Panc1 (cell line): ENCODE results near the gene C11orf24. TPM values are rescaled to one million over a fixed set of nuclear protein-coding genes. Genes with fewer than 3 reads are reported as not detected.
"Not testable (repeated sequence)": the region's sequence is repeated elsewhere in the genome, so short reads cannot be mapped to it uniquely, and the experiment has no call there.

Experiments
- ATAC-seq: fragments of 200-7000 bp; cut with Tn5 transposase; 2 replicates; pipeline ENCODE4 v1.9.1; 2020; ENCODE audit warnings: mild to moderate bottlenecking, moderate library complexity
- BruUV-seq: library from RNA; stranded (reverse); fragments of 400-500 nt; replicated peaks from 2 replicates; lab custom pipeline; 2021; lab: Mats Ljungman, UMichigan
- CTCF ChIA-PET: fragments of 300-600 bp; sonication (Branson Sonifier 250); formaldehyde crosslinking; loops from one replicate; lab custom pipeline; 2022; ENCODE audit warnings: antibody characterized with exemption; lab: Charles Lee
- POLR2A ChIA-PET: fragments of 300-600 bp; sonication (Branson Sonifier 250); formaldehyde crosslinking; loops from one replicate; lab custom pipeline; 2022; ENCODE audit warnings: antibody characterized with exemption; lab: Charles Lee
- DNase-seq: peaks from one replicate; pipeline ENCODE4 v3.0.0-alpha.2; 2010; ENCODE audit warnings: low read depth, low spot score
- H3K27ac ChIP-seq: 2 replicates; pipeline ENCODE4 v1.5.1; 2011; ENCODE audit warnings: mild to moderate bottlenecking, low read length, inconsistent platforms
- H3K27me3 ChIP-seq: fragments of 200-500 bp; sonication (Bioruptor generic); 2 replicates; pipeline ENCODE4 v1.6.0; 2014; ENCODE audit warnings: low read length, inconsistent platforms; ENCODE audit not compliant: control insufficient read depth, insufficient read depth
- H3K36me3 ChIP-seq: fragments of 200-500 bp; sonication (Bioruptor generic); 2 replicates; pipeline ENCODE4 v1.5.1; 2014; ENCODE audit warnings: inconsistent platforms, mild to moderate bottlenecking, low read length, moderate library complexity; ENCODE audit not compliant: control insufficient read depth, insufficient read depth
- H3K4me1 ChIP-seq: 2 replicates; pipeline ENCODE4 v1.5.1; 2011; ENCODE audit warnings: inconsistent platforms, mild to moderate bottlenecking, low read length, moderate library complexity; ENCODE audit not compliant: control insufficient read depth, insufficient read depth
- H3K4me3 ChIP-seq, 2 experiments: 2 replicates each; pipeline ENCODE4 v1.5.1; 2011 to 2012; ENCODE audit warnings: low read depth in 2 of 2, low read length in 2 of 2, mild to moderate bottlenecking in 2 of 2, inconsistent platforms in 1 of 2, moderate library complexity in 1 of 2
- H3K9me3 ChIP-seq: fragments of 200-500 bp; sonication (Bioruptor generic); 2 replicates; pipeline ENCODE4 v1.5.1; 2014; ENCODE audit warnings: low read depth, mild to moderate bottlenecking, inconsistent platforms, low read length, moderate library complexity; ENCODE audit not compliant: control insufficient read depth, insufficient read depth
- POLR2AphosphoS5 ChIP-seq: IDR thresholded peaks from 2 replicates; pipeline ENCODE4 v1.6.1; 2012; ENCODE audit warnings: mild to moderate bottlenecking, low read depth, low read length, moderate library complexity
- SIN3A ChIP-seq: IDR thresholded peaks from 2 replicates; pipeline ENCODE4 v1.6.1; 2012; ENCODE audit warnings: low read depth, mild to moderate bottlenecking, low read length, moderate library complexity, borderline replicate concordance; ENCODE audit not compliant: insufficient read depth
- TCF7L2 ChIP-seq: IDR thresholded peaks from 2 replicates; pipeline ENCODE4 v1.6.1; 2011; ENCODE audit warnings: mild to moderate bottlenecking, low read depth, low read length, inconsistent platforms
- in situ Hi-C: cut with HindIII; loops from 2 replicates; pipeline ENCODE4 v1.10.0; 2016; ENCODE audit warnings: low sequenced_read_pairs, low pct_unique_long_range_greater_than_20kb
- intact Hi-C: fragments of 100-400 bp; cut with micrococcal nuclease; formaldehyde crosslinking; loops from one replicate; pipeline ENCODE4 v1.10.0; 2022; ENCODE audit not compliant: unreplicated experiment
- total RNA-seq: library from RNA; stranded (reverse); gene quantifications from one replicate; pipeline ENCODE4 v1.2.1, GENCODE V29; 2021; ENCODE audit not compliant: unreplicated experiment
- TF ChIP-seq, protein P1 (sequence below), 2 experiments: IDR thresholded peaks; 2 replicates each; pipeline ENCODE4 v1.6.1; 2011 to 2012; ENCODE audit warnings: low read depth in 2 of 2, control low read depth in 1 of 2, low read length in 1 of 2, mild to moderate bottlenecking in 1 of 2, moderate library complexity in 1 of 2; ENCODE audit not compliant: insufficient read depth in 1 of 2
- TF ChIP-seq, protein P2 (sequence below): fragments of 450-650 bp; IDR thresholded peaks from 2 replicates; pipeline ENCODE4 v1.5.1; 2017; ENCODE audit warnings: mild to moderate bottlenecking

C11orf24 gene
- total RNA-seq, 1 experiment from 2014 or later: 53.1 TPM

DNA sequence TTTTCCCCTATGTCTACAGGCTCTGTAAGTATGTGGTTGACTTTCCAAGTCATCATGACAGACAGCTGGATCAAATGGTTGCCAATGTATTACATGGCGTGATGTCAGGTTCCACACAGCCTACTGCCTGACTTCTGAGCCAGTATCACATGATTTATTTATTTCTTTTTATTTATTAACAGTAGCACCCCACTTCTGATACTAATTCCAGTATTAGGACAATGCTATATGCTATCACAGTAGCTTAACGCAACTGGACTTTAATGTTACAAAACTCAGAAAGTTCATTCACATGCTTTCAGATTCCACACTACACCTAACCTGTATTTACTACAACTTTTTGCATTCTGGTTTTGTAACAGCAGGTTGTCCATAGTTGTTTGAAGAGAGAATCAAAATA lies 17.7 kb upstream of the C11orf24 start:
- Histone ChIP-seq H3K4me1 (no peaks in the 10 kb centered on the region), H3K27me3 (no peaks in the 10 kb centered on the region), H3K4me3 (no peak overlapping the region), H3K27ac (no peak overlapping the region), H3K36me3 (no peaks in the 10 kb centered on the region), H3K9me3 (no peaks in the 10 kb centered on the region)
- DNase-seq (no peak), ATAC-seq (no peak)
- CTCF ChIA-PET: no interaction called here
- intact Hi-C loops: no loop called here
- POLR2A ChIA-PET: no interaction called here
- in situ Hi-C loops: no loop called here
- no TSS peak for BruUV-seq
- TF ChIP-seq SIN3A: no peak
- TF ChIP-seq POLR2AphosphoS5: no peak
- no peak for TF ChIP-seq TCF7L2
- TF ChIP-seq, protein P1, sequence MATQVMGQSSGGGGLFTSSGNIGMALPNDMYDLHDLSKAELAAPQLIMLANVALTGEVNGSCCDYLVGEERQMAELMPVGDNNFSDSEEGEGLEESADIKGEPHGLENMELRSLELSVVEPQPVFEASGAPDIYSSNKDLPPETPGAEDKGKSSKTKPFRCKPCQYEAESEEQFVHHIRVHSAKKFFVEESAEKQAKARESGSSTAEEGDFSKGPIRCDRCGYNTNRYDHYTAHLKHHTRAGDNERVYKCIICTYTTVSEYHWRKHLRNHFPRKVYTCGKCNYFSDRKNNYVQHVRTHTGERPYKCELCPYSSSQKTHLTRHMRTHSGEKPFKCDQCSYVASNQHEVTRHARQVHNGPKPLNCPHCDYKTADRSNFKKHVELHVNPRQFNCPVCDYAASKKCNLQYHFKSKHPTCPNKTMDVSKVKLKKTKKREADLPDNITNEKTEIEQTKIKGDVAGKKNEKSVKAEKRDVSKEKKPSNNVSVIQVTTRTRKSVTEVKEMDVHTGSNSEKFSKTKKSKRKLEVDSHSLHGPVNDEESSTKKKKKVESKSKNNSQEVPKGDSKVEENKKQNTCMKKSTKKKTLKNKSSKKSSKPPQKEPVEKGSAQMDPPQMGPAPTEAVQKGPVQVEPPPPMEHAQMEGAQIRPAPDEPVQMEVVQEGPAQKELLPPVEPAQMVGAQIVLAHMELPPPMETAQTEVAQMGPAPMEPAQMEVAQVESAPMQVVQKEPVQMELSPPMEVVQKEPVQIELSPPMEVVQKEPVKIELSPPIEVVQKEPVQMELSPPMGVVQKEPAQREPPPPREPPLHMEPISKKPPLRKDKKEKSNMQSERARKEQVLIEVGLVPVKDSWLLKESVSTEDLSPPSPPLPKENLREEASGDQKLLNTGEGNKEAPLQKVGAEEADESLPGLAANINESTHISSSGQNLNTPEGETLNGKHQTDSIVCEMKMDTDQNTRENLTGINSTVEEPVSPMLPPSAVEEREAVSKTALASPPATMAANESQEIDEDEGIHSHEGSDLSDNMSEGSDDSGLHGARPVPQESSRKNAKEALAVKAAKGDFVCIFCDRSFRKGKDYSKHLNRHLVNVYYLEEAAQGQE (IDR thresholded peaks at IDR 0.05; ENCODE audit: insufficient read depth in 1 of 2, low read depth in 2 of 2, low read length in 1 of 2): no peak
- TF ChIP-seq, protein P2, sequence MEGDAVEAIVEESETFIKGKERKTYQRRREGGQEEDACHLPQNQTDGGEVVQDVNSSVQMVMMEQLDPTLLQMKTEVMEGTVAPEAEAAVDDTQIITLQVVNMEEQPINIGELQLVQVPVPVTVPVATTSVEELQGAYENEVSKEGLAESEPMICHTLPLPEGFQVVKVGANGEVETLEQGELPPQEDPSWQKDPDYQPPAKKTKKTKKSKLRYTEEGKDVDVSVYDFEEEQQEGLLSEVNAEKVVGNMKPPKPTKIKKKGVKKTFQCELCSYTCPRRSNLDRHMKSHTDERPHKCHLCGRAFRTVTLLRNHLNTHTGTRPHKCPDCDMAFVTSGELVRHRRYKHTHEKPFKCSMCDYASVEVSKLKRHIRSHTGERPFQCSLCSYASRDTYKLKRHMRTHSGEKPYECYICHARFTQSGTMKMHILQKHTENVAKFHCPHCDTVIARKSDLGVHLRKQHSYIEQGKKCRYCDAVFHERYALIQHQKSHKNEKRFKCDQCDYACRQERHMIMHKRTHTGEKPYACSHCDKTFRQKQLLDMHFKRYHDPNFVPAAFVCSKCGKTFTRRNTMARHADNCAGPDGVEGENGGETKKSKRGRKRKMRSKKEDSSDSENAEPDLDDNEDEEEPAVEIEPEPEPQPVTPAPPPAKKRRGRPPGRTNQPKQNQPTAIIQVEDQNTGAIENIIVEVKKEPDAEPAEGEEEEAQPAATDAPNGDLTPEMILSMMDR: no peak

DNA sequence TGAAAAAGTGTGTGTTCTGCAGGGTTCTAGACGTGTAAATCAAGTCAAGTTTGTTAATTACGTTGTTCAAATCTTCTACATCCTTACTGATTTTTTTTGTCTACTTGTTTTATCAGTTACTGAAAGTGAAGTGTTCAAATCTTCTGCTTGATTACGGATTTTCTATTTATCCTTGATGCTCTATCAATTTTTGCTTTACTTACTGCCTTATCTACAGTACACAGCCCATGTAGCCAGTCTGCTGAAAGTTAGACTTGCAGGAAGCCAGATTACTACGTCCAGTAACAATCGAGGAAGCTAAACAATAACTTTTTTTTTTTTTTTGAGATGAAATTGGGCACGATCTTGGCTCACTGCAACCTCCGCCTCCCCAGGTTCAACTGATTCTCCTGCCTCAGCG lies 15.6 kb upstream of the C11orf24 start:
- no TSS peak for BruUV-seq
- TF ChIP-seq TCF7L2 (no peak), SIN3A (no peak)
- TF ChIP-seq, protein P2: no peak
- CTCF ChIA-PET: interaction anchor here (0.6 kb wide), 1 partner anchor 1904 kb away, joined by 4 read pairs; no protein-coding TSS in a partner anchor

DNA sequence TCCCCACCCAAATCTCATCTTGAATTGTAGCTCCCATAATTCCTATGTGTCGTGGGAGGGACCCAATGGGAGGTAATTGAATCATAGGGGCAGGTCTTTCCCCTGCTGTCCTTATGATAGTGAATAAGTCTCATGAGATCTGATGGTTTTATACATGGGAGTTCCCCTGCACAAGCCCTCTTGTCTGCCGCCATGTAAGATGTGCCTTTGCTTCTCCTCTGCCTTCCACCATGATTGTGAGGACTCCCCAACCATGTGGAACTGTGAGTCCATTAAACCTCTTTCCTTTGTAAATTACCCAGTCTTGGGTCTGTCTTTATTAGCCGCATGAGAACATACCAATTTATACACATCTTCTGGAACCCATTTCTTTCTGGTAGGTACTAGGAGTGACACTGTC lies 12.8 kb upstream of the C11orf24 start:
- ATAC-seq, BruUV-seq, H3K36me3 ChIP-seq, intact Hi-C loops, H3K27me3 ChIP-seq, H3K4me1 ChIP-seq, H3K9me3 ChIP-seq, in situ Hi-C loops, CTCF ChIA-PET, H3K27ac ChIP-seq, H3K4me3 ChIP-seq, DNase-seq, POLR2A ChIA-PET: not testable (repeated sequence)

More for the DNA sequence above, 15.6 kb upstream of the C11orf24 start:
- in situ Hi-C loops: no loop called here
- DNase-seq (no peak), ATAC-seq (no peak)
- Histone ChIP-seq H3K4me1 (no peaks in the 10 kb centered on the region), H3K4me3 (no peak overlapping the region), H3K27me3 (no peaks in the 10 kb centered on the region), H3K9me3 (no peaks in the 10 kb centered on the region), H3K36me3 (no peaks in the 10 kb centered on the region), H3K27ac (no peak overlapping the region)
- intact Hi-C loops: no loop called here
- POLR2A ChIA-PET: no interaction called here
